Measurements from ENCODE around the gene ICAM4. TPM values are rescaled to one million over a fixed set of nuclear protein-coding genes. Genes with fewer than 3 reads are reported as not detected.
"Not testable (repeated sequence)": the region's sequence is repeated elsewhere in the genome, so short reads cannot be mapped to it uniquely, and the experiment has no call there.

The ICAM4 gene, protein sequence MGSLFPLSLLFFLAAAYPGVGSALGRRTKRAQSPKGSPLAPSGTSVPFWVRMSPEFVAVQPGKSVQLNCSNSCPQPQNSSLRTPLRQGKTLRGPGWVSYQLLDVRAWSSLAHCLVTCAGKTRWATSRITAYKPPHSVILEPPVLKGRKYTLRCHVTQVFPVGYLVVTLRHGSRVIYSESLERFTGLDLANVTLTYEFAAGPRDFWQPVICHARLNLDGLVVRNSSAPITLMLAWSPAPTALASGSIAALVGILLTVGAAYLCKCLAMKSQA
- 1 to 10 TPM in 1 of 4 donors, under 1 TPM in 2, not detected in 1; 0.54 to 2.1 (median 0.58) TPM for polyA plus RNA-seq
- long read RNA-seq, donor 1: 0 reads
- long read RNA-seq, donor 2: 0 reads
- long read RNA-seq, donor 3, partial matches to known transcripts: 0 of 2 reads
- long read RNA-seq, donor 3, other reads (novel, unspliced or antisense): 0 of 2 reads
- long read RNA-seq, donor 4: 0 reads
- long read RNA-seq, donor 5, partial matches to known transcripts: 0 of 1 reads
- long read RNA-seq, donor 5, other reads (novel, unspliced or antisense): 0 of 1 reads
- long read RNA-seq, donor 6, partial matches to known transcripts: 0 of 3 reads
- long read RNA-seq, donor 6, other reads (novel, unspliced or antisense): 0 of 3 reads
- long read RNA-seq, donor 7, partial matches to known transcripts: 0 of 1 reads
- long read RNA-seq, donor 7, other reads (novel, unspliced or antisense): 0 of 1 reads
- long read RNA-seq, donor 8, partial matches to known transcripts: 0 of 2 reads
- long read RNA-seq, donor 8, other reads (novel, unspliced or antisense): 0 of 2 reads
- long read RNA-seq, donor 9: 0 reads
- long read RNA-seq, donor 10: 0 reads

DNA sequence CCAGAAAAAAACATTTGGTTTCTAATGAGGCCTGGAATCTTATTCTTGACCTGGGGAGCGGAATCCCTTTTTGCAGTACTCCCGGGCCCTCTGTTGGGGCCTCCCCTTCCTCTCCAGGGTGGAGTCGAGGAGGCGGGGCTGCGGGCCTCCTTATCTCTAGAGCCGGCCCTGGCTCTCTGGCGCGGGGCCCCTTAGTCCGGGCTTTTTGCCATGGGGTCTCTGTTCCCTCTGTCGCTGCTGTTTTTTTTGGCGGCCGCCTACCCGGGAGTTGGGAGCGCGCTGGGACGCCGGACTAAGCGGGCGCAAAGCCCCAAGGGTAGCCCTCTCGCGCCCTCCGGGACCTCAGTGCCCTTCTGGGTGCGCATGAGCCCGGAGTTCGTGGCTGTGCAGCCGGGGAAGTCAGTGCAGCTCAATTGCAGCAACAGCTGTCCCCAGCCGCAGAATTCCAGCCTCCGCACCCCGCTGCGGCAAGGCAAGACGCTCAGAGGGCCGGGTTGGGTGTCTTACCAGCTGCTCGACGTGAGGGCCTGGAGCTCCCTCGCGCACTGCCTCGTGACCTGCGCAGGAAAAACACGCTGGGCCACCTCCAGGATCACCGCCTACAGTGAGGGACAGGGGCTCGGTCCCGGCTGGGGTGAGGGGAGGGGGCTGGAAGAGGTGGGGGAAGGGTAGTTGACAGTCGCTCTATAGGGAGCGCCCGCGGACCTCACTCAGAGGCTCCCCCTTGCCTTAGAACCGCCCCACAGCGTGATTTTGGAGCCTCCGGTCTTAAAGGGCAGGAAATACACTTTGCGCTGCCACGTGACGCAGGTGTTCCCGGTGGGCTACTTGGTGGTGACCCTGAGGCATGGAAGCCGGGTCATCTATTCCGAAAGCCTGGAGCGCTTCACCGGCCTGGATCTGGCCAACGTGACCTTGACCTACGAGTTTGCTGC lies at the start of gene ICAM4:
TSS of gene ICAM4 (plus strand) at position 153 of the 935 bp plus-strand sequence. CDS start at position 211, 58 bp downstream.
- H3K4me1 ChIP-seq (ENCODE audit: control insufficient read depth in 3 of 3, insufficient read depth in 2 of 3, low read depth in 1 of 3, low read length in 2 of 3): peaks cover 0 to 51% (median 4%) of the 10 kb centered on the region in 3 donors
- H3K9me3 ChIP-seq (ENCODE audit: control insufficient read depth in 2 of 2, insufficient read depth in 1 of 2, low read depth in 1 of 2, low read length in 1 of 2): peaks cover 0 to 3% of the 10 kb centered on the region in 2 donors
- FAIRE-seq (no peak), DNase-seq (peak in 1 of 2 donors; percentile 73)
- H3K27ac ChIP-seq (ENCODE audit: low read depth in 1 of 3, low read length in 2 of 3): peak within 1 kb of the TSS in 1 of 3 donors; percentile 22
- 3 to 4% (median 3%) methylated on average over 55 to 59 of the region's 59 CpGs for WGBS, 3 donors
- peak within 1 kb of the TSS in 2 of 3 donors; percentile 9 to 14 for H3K4me3 ChIP-seq (ENCODE audit: low read depth in 1 of 3, low read length in 3 of 3)
- H3K27me3 ChIP-seq (ENCODE audit: control insufficient read depth in 3 of 3, insufficient read depth in 3 of 3, low read length in 3 of 3): peaks cover 0 to 55% (median 20%) of the 10 kb centered on the region in 3 donors
- peaks cover 0 to 27% (median 2%) of the 10 kb centered on the region in 3 donors for H3K36me3 ChIP-seq (ENCODE audit: control insufficient read depth in 3 of 3, insufficient read depth in 2 of 3, low read depth in 1 of 3, low read length in 3 of 3)

DNA sequence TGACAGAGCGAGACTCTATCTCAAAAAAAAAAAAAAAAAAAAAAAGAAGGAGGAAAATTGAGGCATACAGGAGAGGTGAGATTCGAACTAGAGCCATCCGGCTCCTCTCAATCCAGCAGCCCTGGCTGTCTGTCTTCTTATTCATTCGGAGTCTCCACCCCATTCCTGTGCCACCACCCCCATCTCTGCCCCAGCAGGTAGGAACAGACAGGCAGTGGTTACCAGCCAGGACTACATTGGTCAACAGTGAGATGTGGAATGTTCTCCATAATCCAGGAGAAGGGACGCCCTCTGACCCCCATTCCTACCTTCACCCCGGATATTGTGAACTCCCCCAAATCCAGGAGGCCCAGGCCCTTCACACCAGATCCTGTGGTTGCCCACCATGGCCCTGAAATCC lies 49.1 kb upstream of the ICAM4 start:
- 86 to 90% (median 90%) methylated on average over 5 to 6 of the region's 6 CpGs for WGBS, 3 donors

DNA sequence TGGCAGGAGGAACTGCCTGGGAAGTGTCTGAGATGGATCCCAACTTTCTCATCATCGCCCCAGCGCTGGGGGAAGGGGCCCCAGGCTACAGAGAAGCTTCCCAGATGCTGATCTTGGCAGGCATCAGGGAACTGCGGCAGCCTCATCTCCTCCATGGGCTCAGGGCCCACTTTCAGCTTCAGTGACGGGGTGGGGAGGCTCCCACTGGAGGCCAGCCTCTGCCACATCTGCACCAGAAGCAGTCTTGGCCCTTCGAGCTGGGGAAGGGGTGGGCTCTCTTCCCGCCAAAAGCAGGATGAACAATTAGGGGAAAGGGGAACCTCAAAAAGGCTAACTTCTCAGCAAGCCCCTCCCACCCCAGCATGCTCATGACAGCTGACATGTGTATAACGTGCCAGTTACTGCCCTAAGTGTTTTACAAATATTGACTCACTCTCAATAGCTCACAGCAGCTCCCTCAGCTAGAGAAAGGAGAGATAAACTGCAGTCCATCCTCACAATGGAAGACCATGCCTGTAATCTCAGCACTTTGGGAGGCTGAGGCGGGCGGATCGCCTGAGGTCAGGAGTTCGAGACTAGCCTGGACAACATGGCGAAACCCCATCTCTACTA lies 48.5 kb upstream of the ICAM4 start:
- Histone ChIP-seq H3K4me3 (ENCODE audit: low read depth in 1 of 3, low read length in 3 of 3) (no peak overlapping the region), H3K27me3 (ENCODE audit: control insufficient read depth in 3 of 3, insufficient read depth in 3 of 3, low read length in 3 of 3) (no peaks in the 10 kb centered on the region), H3K4me1 (ENCODE audit: control insufficient read depth in 3 of 3, insufficient read depth in 2 of 3, low read depth in 1 of 3, low read length in 2 of 3) (peaks cover 0 to 2% (median 0%) of the 10 kb centered on the region in 3 donors), H3K27ac (ENCODE audit: low read depth in 1 of 3, low read length in 2 of 3) (peak overlapping the region in 2 of 3 donors; percentile 27 to 58), H3K36me3 (ENCODE audit: control insufficient read depth in 3 of 3, insufficient read depth in 2 of 3, low read depth in 1 of 3, low read length in 3 of 3) (no peaks in the 10 kb centered on the region), H3K9me3 (ENCODE audit: control insufficient read depth in 2 of 2, insufficient read depth in 1 of 2, low read depth in 1 of 2, low read length in 1 of 2) (no peaks in the 10 kb centered on the region)
- WGBS, 3 donors: 56 to 77% (median 71%) methylated on average over 11 to 12 of the region's 12 CpGs
- no peak for FAIRE-seq
- peak; percentile 20 to 54 for DNase-seq

More for the DNA sequence above, 49.1 kb upstream of the ICAM4 start:
- Histone ChIP-seq H3K9me3 (ENCODE audit: control insufficient read depth in 2 of 2, insufficient read depth in 1 of 2, low read depth in 1 of 2, low read length in 1 of 2) (no peaks in the 10 kb centered on the region), H3K4me3 (ENCODE audit: low read depth in 1 of 3, low read length in 3 of 3) (no peak overlapping the region), H3K27me3 (ENCODE audit: control insufficient read depth in 3 of 3, insufficient read depth in 3 of 3, low read length in 3 of 3) (no peaks in the 10 kb centered on the region), H3K36me3 (ENCODE audit: control insufficient read depth in 3 of 3, insufficient read depth in 2 of 3, low read depth in 1 of 3, low read length in 3 of 3) (no peaks in the 10 kb centered on the region), H3K4me1 (ENCODE audit: control insufficient read depth in 3 of 3, insufficient read depth in 2 of 3, low read depth in 1 of 3, low read length in 2 of 3) (peaks cover 0 to 2% (median 0%) of the 10 kb centered on the region in 3 donors), H3K27ac (ENCODE audit: low read depth in 1 of 3, low read length in 2 of 3) (peak overlapping the region in 2 of 3 donors; percentile 27 to 58)
- no peak for FAIRE-seq
- DNase-seq: no peak

DNA sequence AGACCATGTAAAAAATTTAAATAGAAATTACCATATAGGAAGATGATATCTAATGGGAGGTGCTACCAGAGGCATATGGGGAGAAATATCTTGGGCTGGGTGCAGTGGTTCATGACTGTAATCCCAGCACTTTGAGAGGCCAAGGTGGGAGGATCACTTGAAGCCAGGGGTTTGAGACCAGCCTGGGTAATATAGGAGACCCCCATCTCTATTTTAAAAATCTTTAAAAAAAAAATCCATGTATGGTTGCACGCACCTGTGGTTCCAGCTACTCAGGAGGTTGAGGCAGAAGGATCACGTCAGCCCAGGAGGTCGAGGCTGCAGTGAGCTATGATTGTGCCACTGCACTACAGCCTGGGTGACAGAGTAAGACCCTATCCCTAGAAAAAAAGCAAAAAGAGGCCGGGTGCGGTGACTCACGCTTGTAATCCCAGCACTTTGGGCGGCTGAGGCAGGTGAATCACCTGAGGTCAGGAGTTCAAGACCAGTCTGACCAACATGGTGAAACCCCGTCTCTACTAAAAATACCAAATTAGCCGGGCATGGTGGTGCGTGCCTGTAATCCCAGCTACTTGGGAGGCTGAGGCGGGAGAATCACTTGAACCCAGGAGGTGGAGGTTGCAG lies 44.8 kb upstream of the ICAM4 start:
- H3K27me3 ChIP-seq (ENCODE audit: control insufficient read depth in 3 of 3, insufficient read depth in 3 of 3, low read length in 3 of 3); H3K36me3 ChIP-seq (ENCODE audit: control insufficient read depth in 3 of 3, insufficient read depth in 2 of 3, low read depth in 1 of 3, low read length in 3 of 3); DNase-seq; H3K4me1 ChIP-seq (ENCODE audit: control insufficient read depth in 3 of 3, insufficient read depth in 2 of 3, low read depth in 1 of 3, low read length in 2 of 3); H3K9me3 ChIP-seq (ENCODE audit: control insufficient read depth in 2 of 2, insufficient read depth in 1 of 2, low read depth in 1 of 2, low read length in 1 of 2); H3K27ac ChIP-seq (ENCODE audit: low read depth in 1 of 3, low read length in 2 of 3); H3K4me3 ChIP-seq (ENCODE audit: low read depth in 1 of 3, low read length in 3 of 3); FAIRE-seq: not testable (repeated sequence)
- WGBS, 3 donors: 91 to 95% (median 92%) methylated on average over 10 to 11 of the region's 11 CpGs

DNA sequence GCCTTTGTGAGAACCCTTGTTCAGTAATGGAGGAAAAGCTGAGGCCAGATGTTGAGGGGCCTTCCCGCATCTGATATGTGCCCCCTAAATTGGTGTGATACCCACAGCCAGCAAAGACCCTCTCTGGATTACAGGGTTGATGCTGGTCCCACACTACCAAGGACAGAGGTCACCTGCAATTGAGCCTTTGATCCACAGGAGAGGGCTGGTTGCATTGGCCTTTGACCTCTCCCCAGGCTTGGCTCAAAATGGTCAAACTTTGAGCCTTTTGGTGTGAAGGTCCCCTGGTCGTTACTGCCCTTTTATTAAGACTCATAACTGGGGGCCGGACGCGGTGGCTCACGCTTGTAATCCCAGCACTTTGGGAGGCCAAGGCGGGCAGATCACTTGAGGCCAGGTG lies 43.1 kb upstream of the ICAM4 start:
- H3K27ac ChIP-seq (ENCODE audit: low read depth in 1 of 3, low read length in 2 of 3): no peak overlapping the region
- FAIRE-seq: no peak
- no peaks in the 10 kb centered on the region for H3K36me3 ChIP-seq (ENCODE audit: control insufficient read depth in 3 of 3, insufficient read depth in 2 of 3, low read depth in 1 of 3, low read length in 3 of 3)
- no peaks in the 10 kb centered on the region for H3K9me3 ChIP-seq (ENCODE audit: control insufficient read depth in 2 of 2, insufficient read depth in 1 of 2, low read depth in 1 of 2, low read length in 1 of 2)
- no peak overlapping the region for H3K4me3 ChIP-seq (ENCODE audit: low read depth in 1 of 3, low read length in 3 of 3)
- 88 to 92% (median 92%) methylated on average over 7 of the region's 7 CpGs for WGBS, 3 donors
- H3K4me1 ChIP-seq (ENCODE audit: control insufficient read depth in 3 of 3, insufficient read depth in 2 of 3, low read depth in 1 of 3, low read length in 2 of 3): no peaks in the 10 kb centered on the region
- no peaks in the 10 kb centered on the region for H3K27me3 ChIP-seq (ENCODE audit: control insufficient read depth in 3 of 3, insufficient read depth in 3 of 3, low read length in 3 of 3)
- DNase-seq: no peak

DNA sequence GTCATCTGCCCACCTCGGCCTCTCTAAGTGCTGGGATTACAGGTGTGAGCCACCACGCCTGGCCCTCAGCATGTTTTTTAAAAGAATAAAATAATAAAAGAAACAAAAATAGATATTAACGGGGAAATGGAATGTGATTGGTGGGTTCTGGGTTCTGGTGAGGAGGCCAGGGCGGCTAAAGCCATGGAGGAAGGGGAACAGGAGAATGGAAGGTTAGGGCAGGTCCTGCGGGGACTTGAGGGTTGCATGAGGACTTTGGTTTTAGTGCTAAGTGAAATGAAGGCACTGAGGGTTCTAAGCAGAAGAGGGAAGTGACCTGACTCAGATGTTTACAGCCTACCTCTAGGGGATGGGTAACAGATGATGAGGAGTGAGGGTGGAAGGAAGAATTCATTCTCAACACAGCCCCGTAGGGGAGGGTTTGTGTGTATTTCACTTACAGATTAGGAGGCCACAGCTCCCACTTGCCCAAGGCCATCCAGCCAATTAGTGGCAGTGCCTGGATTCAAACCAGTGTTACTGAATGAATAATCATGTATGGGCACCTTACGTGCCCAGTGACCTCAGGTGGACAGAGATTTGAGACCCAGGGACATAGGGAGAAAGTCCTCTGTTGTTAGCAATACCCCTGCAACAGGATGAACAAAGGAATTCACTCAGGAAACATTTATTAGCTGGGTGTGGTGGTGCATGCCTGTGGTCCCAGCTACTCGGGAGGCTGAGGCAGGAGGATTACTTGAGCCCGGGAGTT lies 41.4 kb upstream of the ICAM4 start:
- DNase-seq: no peak
- no peak overlapping the region for H3K4me3 ChIP-seq (ENCODE audit: low read depth in 1 of 3, low read length in 3 of 3)
- FAIRE-seq: no peak
- no peaks in the 10 kb centered on the region for H3K36me3 ChIP-seq (ENCODE audit: control insufficient read depth in 3 of 3, insufficient read depth in 2 of 3, low read depth in 1 of 3, low read length in 3 of 3)
- H3K27me3 ChIP-seq (ENCODE audit: control insufficient read depth in 3 of 3, insufficient read depth in 3 of 3, low read length in 3 of 3): no peaks in the 10 kb centered on the region
- no peaks in the 10 kb centered on the region for H3K4me1 ChIP-seq (ENCODE audit: control insufficient read depth in 3 of 3, insufficient read depth in 2 of 3, low read depth in 1 of 3, low read length in 2 of 3)
- H3K27ac ChIP-seq (ENCODE audit: low read depth in 1 of 3, low read length in 2 of 3): no peak overlapping the region
- H3K9me3 ChIP-seq (ENCODE audit: control insufficient read depth in 2 of 2, insufficient read depth in 1 of 2, low read depth in 1 of 2, low read length in 1 of 2): no peaks in the 10 kb centered on the region
- 69 to 77% (median 74%) methylated on average over 8 to 9 of the region's 9 CpGs for WGBS, 3 donors

DNA sequence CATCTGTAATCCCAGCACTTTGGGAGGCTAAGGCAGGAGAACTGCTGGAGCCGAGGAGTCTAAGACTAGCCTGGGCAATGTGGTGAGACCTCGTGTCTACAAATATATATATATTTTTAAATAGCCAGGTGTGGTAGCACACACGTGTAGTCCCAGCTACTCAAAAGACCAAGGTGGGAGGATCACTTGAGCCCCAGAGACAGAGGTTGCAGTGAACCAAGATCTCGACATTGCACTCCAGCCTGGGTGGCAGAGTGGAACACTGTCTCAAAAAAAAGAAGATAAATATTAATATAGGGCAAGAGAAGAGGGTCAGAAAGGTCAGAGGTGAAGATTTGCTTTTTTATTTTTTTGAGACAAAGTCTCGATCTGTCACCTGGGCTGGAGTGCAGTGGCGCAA lies 40.2 kb upstream of the ICAM4 start:
- no peaks in the 10 kb centered on the region for H3K27me3 ChIP-seq (ENCODE audit: control insufficient read depth in 3 of 3, insufficient read depth in 3 of 3, low read length in 3 of 3)
- DNase-seq (no peak), FAIRE-seq (no peak)
- 79 to 85% (median 85%) methylated on average over 6 of the region's 6 CpGs for WGBS, 3 donors
- H3K4me3 ChIP-seq (ENCODE audit: low read depth in 1 of 3, low read length in 3 of 3): no peak overlapping the region
- no peaks in the 10 kb centered on the region for H3K36me3 ChIP-seq (ENCODE audit: control insufficient read depth in 3 of 3, insufficient read depth in 2 of 3, low read depth in 1 of 3, low read length in 3 of 3)
- no peaks in the 10 kb centered on the region for H3K9me3 ChIP-seq (ENCODE audit: control insufficient read depth in 2 of 2, insufficient read depth in 1 of 2, low read depth in 1 of 2, low read length in 1 of 2)
- no peaks in the 10 kb centered on the region for H3K4me1 ChIP-seq (ENCODE audit: control insufficient read depth in 3 of 3, insufficient read depth in 2 of 3, low read depth in 1 of 3, low read length in 2 of 3)
- H3K27ac ChIP-seq (ENCODE audit: low read depth in 1 of 3, low read length in 2 of 3): no peak overlapping the region

All from small intestine (tissue), 16 donors.